Activated CD8-positive, alpha-beta T cell treated with anti-CD3 and anti-CD28 coated beads for 36 hours (primary cell): Measurements from ENCODE around the gene USP34. TPM values are rescaled to one million over a fixed set of nuclear protein-coding genes. Genes with fewer than 3 reads are reported as not detected.
A peak's percentile ranks its signal among the peaks of the same experiment; 100 is the strongest.

Source experiments
- ATAC-seq: fragments of 200-7000 bp; cut with Tn5 transposase; one replicate; pipeline ENCODE4 v1.10.0; 2021; ENCODE audit warnings: mild to moderate bottlenecking, moderate library complexity
- CTCF ChIA-PET: fragments of 350-600 bp; sonication (Branson Sonifier 250); formaldehyde crosslinking; loops from one replicate; lab custom pipeline; 2021; ENCODE audit warnings: antibody characterized with exemption; lab: Charles Lee
- POLR2A ChIA-PET: fragments of 350-600 bp; sonication (Branson Sonifier 250); formaldehyde crosslinking; loops from one replicate; lab custom pipeline; 2021; ENCODE audit warnings: antibody characterized with exemption; lab: Charles Lee
- DNase-seq: peaks from one replicate; pipeline ENCODE4 v3.0.0-alpha.2; 2020
- H3K27ac Mint-ChIP-seq: one replicate; pipeline ENCODE4 v1.8.0; 2021; ENCODE audit warnings: mild to moderate bottlenecking, mixed read lengths
- H3K27me3 Mint-ChIP-seq: one replicate; pipeline ENCODE4 v1.8.0; 2021; ENCODE audit warnings: mixed read lengths
- H3K36me3 Mint-ChIP-seq: one replicate; pipeline ENCODE4 v1.8.0; 2021; ENCODE audit warnings: low read depth, mixed read lengths
- H3K4me1 Mint-ChIP-seq: one replicate; pipeline ENCODE4 v1.8.0; 2021; ENCODE audit warnings: low read depth, mixed read lengths
- H3K4me3 Mint-ChIP-seq: one replicate; pipeline ENCODE4 v1.8.0; 2021; ENCODE audit warnings: mild to moderate bottlenecking, moderate library complexity, mixed read lengths
- H3K9me3 Mint-ChIP-seq: one replicate; pipeline ENCODE4 v1.8.0; 2021; ENCODE audit warnings: mixed read lengths
- CTCF ChIP-seq: fragments of 200-600 bp; IDR thresholded peaks from one replicate; pipeline ENCODE4 v1.8.0; 2022; ENCODE audit warnings: antibody characterized with exemption, mild to moderate bottlenecking
- intact Hi-C: fragments of 100-400 bp; cut with micrococcal nuclease; formaldehyde crosslinking; loops from one replicate; pipeline ENCODE4 v1.10.0; 2022
- total RNA-seq, 2 experiments: library from RNA; stranded (reverse); gene quantifications; one replicate each; pipeline ENCODE4 v1.2.3, GENCODE V29; 2021

Gene USP34
- total RNA-seq, 2 experiments from 2014 or later, result 69.0 to 71.3 TPM

- Mint-ChIP-seq H3K36me3 (peaks cover 49% of the 10 kb centered on the region), H3K9me3 (no peaks in the 10 kb centered on the region), H3K4me3 (no peak overlapping the region), H3K27ac (no peak overlapping the region), H3K27me3 (no peaks in the 10 kb centered on the region), H3K4me1 (peaks cover 28% of the 10 kb centered on the region)
- ATAC-seq, result peak; percentile 42
- no peak for DNase-seq
- ChIA-PET POLR2A (no interaction called here), CTCF (no interaction called here)
- intact Hi-C loops, result no loop called here
- no peak for TF ChIP-seq CTCF
Measured at GRCh38 chr2:61371027-61371426, 99.9 kb downstream of the USP34 start.

GRCh38 chr2:61368687-61369665 lies 101.9 kb downstream of the USP34 start:
- peaks cover 42% of the 10 kb centered on the region for H3K36me3 Mint-ChIP-seq
- intact Hi-C loops, result no loop called here
- POLR2A ChIA-PET, result no interaction called here

GRCh38 chr2:61367177-61367576 lies 103.7 kb downstream of the USP34 start:
- Mint-ChIP-seq H3K27me3 (no peaks in the 10 kb centered on the region), H3K36me3 (peaks cover 53% of the 10 kb centered on the region), H3K27ac (no peak overlapping the region), H3K4me3 (no peak overlapping the region), H3K9me3 (peaks cover 2% of the 10 kb centered on the region), H3K4me1 (peaks cover 43% of the 10 kb centered on the region)
- ChIA-PET POLR2A (no interaction called here), CTCF (no interaction called here)
- no peak for ATAC-seq
- no peak for DNase-seq
- TF ChIP-seq CTCF, result no peak
- intact Hi-C loops, result no loop called here

More at GRCh38 chr2:61368687-61369665, 101.9 kb downstream of the USP34 start:
- CTCF ChIA-PET, result no interaction called here
- TF ChIP-seq CTCF, result peak; percentile 22
- ATAC-seq (peak; percentile 65), DNase-seq (peak; percentile 26)
- Mint-ChIP-seq H3K4me1 (peaks cover 38% of the 10 kb centered on the region), H3K9me3 (no peaks in the 10 kb centered on the region), H3K27me3 (no peaks in the 10 kb centered on the region), H3K27ac (peak overlapping the region; percentile 59), H3K4me3 (no peak overlapping the region)

GRCh38 chr2:61363580-61363979 lies 107.3 kb downstream of the USP34 start:
- ChIA-PET POLR2A (no interaction called here), CTCF (no interaction called here)
- H3K27me3 Mint-ChIP-seq, result no peaks in the 10 kb centered on the region
- H3K9me3 Mint-ChIP-seq, result peaks cover 2% of the 10 kb centered on the region
- intact Hi-C loops, result no loop called here
- peaks cover 38% of the 10 kb centered on the region for H3K4me1 Mint-ChIP-seq
- TF ChIP-seq CTCF, result no peak
- ATAC-seq, result no peak
- DNase-seq, result no peak
- no peak overlapping the region for H3K27ac Mint-ChIP-seq
- H3K36me3 Mint-ChIP-seq, result peaks cover 47% of the 10 kb centered on the region
- H3K4me3 Mint-ChIP-seq, result no peak overlapping the region

- no peak for ATAC-seq
- intact Hi-C loops, result no loop called here
- POLR2A ChIA-PET, result no interaction called here
Measured at GRCh38 chr2:61362873-61363272, 108.0 kb downstream of the USP34 start.

More at GRCh38 chr2:61362873-61363272, 108.0 kb downstream of the USP34 start:
- Mint-ChIP-seq H3K4me3 (no peak overlapping the region), H3K4me1 (peaks cover 36% of the 10 kb centered on the region), H3K27me3 (no peaks in the 10 kb centered on the region), H3K36me3 (peaks cover 47% of the 10 kb centered on the region), H3K9me3 (peaks cover 2% of the 10 kb centered on the region), H3K27ac (no peak overlapping the region)
- TF ChIP-seq CTCF, result no peak
- CTCF ChIA-PET, result no interaction called here
- no peak for DNase-seq
